GM20431 (cell line): Measurements from ENCODE around the gene ARMC8.

ENCODE experiments used
- in situ Hi-C: fragments of 300-500 bp; cut with MseI, MboI; formaldehyde crosslinking; loops from one replicate; pipeline ENCODE4 v1.15.0; 2020; ENCODE audit warnings: low sequenced_read_pairs; ENCODE audit not compliant: unreplicated experiment

The ARMC8 gene

DNA sequence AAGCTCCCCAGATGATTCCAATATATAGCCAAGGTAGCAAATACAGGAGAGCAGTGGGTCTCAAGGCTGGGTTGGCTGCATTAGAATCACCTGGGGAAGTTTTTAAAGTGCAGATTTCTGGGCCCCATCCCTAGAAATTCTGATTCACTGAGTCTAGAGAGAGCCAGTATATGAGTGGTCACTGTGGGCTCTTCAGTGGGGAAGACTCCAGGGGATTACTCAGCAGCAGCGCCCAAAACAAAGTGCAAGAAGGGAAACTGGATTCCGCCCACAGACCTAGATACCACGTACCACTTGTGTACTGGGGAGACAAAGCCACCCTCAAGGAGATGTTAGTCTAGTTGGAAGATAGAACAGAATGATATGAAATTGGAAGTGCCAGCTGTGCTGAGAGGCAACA lies 102.6 kb downstream of the ARMC8 start:
- in situ Hi-C loops, result no loop called here

DNA sequence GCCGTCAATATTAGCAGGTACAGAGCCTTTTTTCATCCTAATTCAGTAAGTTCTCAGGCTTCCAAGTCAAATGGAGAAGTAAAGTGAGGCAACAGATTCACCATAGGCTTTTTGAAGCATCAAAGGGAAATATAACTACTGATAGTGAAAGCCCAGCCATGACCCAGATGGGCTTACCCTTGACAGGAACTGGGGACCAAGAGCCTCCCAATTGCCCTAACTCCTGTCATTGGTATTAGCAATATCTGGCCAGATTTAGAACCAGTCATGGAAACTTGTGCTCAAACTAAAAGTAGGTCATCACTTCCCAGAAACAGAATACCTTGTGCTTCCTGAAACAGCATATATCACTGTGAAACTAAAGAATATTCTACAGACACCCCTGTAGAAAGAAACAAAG lies 109.5 kb downstream of the ARMC8 start:
- in situ Hi-C loops, result no loop called here

GRCh38 chr3:138297059-138297607 lies 110.0 kb downstream of the ARMC8 start:
- in situ Hi-C loops, result no loop called here

DNA sequence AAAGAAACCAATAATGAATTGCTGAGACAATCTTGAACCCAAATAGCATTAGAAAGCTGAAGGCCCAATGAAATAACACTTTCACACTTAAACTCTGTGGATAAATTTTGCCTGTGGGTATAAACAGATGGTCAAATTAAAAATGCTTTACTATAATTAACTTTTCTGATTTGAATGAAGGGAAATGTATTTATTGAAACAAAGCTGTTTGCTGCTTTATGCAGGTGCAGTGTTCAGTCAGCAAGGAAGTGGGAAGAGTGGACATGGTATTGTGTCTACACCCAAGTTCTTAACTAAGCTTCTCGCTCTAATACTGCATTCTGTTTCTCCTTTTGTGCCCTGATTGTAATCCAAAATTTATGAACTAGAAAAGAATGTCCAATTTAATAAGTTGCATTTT lies 110.8 kb downstream of the ARMC8 start:
- in situ Hi-C loops, result no loop called here

DNA sequence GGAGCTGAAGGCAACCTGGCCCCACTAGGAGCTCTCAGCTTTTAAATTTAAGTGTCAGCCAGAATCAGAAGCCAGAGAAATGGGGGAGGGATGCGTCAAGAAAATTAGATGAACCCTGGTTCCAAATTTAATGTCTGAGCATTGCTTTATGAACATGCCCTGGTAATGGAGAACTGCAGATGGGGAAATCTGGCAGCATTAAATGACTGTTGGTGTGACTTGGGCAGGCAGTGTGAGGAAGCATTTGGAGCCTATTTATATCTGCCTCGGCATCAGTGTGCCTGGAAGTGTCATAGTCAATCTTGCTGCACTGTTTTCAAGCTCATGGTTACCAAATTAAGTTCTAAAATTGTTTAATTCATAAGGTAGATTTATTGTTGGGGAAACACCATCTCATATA lies 113.5 kb downstream of the ARMC8 start:
- in situ Hi-C loops, result no loop called here

DNA sequence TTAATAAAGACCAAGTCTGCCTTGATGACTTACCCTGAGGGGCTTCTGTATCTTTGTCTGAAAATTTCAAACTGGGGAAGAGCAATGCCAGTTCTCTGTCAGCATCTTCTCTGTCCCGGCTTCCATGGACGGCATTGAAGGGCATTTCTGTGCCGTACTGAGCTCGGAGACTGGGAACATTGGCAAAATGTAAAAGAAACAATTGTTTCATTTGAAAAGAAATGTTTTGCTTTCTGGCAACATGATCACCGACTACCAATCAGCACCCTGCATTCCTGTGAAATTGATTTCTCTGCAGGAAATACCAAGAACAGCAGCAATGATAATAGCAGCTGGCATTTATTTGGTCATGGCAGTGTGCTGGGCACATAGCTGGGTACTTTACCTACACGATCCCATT lies 116.4 kb downstream of the ARMC8 start:
- in situ Hi-C loops, result no loop called here

DNA sequence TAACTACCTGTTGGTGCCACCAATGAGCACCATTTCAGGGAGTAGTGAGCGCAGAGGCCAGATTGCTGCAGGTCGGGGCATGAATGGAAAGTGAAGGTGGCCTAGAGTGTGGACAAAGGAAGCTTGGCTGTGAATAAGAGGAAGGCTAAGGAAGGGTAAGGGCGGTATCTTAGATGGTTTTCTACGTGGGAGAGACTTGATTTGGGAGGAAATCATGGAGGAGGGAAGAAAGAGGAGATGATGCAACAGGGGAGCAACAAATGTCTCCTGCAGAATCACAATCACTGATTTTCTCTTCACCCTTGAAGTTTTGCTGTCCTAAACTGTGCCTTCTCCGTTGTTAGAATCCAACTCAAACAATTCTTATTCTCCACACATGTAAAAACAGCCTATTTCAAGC lies 120.8 kb downstream of the ARMC8 start:
- in situ Hi-C loops, result no loop called here

DNA sequence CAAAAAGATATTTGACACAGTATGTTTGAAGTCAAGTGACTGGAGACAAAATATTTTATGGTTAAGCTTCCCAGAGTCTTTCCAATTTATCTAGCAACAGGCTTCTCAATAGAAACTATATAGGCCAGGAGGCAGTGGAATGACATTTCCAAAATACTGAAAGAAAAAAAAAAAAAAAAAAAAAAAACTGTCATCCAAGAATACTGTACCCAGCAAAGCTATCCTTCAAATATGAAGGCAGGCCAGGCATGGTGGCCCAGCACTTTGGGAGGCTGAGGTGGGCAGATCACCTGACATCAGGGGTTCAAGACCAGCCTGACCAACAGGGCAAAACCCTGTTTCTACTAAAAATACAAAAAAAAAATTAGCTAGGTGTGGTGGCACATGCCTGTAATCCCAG lies 121.7 kb downstream of the ARMC8 start:
- in situ Hi-C loops, result no loop called here

GRCh38 chr3:138310494-138310893 lies 123.4 kb downstream of the ARMC8 start:
- in situ Hi-C loops, result no loop called here

GRCh38 chr3:138314751-138315150 lies 127.7 kb downstream of the ARMC8 start:
- in situ Hi-C loops, result no loop called here

GRCh38 chr3:138317687-138318086 lies 130.6 kb downstream of the ARMC8 start:
- in situ Hi-C loops, result no loop called here

DNA sequence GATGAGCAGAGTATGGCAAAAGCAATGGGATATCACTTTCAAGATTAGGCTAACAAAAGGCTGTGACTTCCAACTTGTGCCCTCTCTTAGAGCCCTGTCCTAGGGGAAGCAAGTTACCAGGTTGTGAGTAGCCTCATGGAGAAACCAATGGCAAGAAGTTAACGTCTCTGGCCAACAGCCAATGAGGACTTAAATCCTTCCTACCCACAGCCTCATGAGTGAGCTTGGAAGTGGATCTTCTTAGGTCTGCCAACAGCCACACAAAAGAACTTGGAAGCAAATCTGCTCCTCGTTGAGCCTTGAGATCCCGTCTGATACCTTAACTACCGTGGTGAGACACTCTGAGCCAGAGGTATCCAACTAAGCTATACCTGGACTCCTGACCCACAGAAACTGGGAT lies 136.9 kb downstream of the ARMC8 start:
- in situ Hi-C loops, result no loop called here

GRCh38 chr3:138325990-138326389 lies 138.9 kb downstream of the ARMC8 start:
- in situ Hi-C loops, result no loop called here

DNA sequence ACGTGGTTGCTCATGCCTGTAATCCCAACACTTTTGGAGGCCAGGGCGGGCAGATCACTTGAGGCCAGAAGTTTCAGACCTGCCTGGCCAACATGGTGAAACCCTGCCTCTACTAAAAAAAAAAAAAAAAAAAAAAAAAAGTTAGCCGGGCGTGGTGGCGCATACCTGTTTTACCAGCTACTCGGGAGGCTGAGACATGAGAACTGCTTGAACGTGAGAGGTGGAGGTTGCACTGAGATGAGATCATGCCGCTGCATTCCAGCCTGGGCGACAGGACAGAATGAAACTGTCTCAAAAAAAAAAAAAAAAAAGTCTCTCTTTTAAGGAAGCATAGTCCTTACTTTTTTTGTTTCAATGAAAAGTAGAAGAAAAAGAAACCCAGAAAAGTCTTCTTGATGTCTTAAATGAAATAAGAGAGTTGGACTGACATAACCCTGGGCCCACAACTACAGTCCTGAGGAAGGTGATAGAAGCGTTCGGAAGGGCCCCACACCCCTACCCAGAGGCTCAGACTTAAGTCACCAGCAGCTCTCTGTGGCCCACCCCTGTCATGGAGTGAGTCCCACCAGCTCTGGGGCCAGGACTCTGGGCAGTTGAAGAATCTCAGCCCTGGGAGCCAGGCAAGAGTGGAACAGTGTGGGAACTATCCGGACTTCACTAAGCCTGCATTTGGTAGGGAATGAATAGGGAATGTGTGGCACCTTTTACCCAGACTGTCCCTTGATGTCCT lies 139.9 kb downstream of the ARMC8 start:
- in situ Hi-C loops, result no loop called here

- in situ Hi-C loops, result no loop called here
Measured at GRCh38 chr3:138327831-138328230, 140.7 kb downstream of the ARMC8 start.

DNA sequence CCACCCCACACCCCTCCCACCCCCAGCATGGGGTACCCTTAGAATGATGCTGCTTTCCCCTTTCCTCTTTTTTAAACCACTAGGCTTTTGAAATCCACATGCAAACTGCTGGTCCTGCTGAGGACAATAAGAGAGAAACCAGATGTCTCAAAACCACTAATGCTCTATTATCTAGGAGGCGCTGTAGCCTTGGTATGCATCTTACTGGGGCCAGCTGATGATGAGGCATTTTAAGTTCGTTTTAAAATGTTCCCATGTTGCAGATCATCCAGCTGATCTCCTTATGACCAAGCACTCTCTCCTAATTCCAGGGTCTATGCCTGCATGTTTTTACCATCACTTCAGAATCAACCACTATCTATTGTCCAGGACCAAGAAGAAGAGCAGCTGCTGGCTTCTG lies 141.2 kb downstream of the ARMC8 start:
- in situ Hi-C loops, result no loop called here

DNA sequence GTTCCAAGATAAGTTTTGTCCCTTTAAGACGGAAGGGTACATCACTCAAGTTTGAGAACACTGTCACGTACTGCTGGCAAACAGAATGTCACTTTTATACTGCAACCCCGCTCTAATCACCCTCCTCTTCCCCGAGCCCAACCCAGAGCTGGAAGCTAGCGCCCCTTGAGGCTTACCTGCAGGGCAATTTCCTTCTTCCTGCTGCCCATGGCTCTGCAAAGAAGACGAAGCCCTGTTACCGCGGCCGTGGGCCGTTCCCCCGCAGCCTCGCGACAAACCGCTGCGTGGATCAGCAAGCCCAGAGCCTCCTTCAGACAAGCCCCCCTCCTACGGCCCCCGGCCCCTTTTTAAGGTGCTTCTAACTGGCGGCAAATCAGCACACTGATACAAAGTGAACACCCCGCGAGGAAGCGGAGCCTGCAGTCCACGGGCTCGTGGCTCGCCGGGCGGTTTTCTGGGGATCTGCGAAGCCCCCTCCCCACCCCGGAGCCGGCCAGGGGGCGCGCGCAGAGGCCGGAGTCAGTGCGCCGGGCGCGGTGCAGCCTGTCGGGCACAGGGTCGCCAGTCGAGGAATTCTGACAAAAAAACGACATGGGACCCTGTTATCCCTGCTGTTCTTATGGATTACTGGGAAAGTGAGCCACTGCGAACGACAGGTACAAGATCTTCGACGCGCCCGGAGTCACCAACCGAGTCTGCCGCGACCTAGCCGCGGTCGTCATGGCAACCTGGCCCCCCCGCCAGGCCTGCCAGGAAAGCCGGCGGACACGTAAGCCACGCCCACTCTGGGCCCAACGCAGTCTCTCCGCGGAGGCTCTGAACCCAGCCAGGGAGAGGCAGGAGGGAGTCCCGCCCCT lies 142.3 kb downstream of the ARMC8 start, which contains the start of gene NME9:
TSS of gene NME9 (minus strand) at position 725 of the 857 bp plus-strand sequence. CDS start at position 209, 516 bp downstream.
- in situ Hi-C loops, result no loop called here

DNA sequence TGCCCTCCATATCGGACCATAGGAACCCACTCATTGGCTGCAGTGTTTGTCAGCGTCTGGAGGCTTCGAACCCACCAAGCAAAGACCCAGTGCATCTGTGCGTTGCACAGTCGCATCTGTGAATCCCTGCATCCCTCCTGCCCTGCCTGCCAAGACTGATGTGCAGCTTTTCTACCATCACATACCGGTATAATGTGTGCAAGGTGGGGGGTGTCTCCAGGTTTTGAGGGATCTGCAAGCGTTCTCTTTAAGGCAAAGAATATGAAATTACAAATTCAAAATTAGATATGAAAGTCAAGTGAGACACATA lies 142.8 kb downstream of the ARMC8 start:
- in situ Hi-C loops, result no loop called here

DNA sequence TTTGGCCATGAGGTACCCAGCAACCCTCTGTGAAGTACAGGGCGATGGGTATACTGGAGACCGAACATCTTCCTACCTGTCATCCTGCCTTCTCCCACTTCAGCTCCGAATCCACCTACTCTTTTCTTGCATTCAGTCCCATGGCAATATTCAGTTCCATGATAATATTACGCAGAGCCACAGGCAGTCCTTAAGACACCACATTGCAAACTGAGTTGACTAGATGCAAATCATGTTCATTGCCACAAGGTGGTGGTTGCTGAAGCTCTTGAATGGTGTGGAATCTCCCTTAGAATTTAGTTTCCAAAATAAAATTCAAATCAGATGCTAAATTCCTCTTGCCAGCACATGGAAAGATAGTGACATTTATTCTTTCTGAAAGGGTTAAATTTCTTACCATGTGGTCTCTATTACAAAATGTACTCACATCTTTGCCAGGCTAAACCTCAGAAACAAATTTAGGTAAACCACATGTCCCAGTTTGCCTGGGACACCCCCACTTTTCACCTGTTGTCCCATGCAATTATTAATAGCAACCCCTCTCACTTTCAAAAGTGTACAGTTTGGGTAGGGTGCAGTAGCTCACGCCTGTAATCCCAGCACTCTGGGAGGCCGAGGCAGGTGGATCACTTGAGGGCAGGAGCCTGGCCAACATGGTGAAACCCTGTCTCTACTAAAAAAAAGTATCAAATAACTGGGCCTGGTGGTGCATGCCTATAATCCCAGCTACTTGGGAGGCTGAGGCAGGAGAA lies 144.2 kb downstream of the ARMC8 start:
- in situ Hi-C loops, result no loop called here

- in situ Hi-C loops, result no loop called here
Measured at GRCh38 chr3:138332472-138333073, 145.5 kb downstream of the ARMC8 start.
